NCI-H2171 treated with DMSO at 0.1 percent for 48 hours (cell line): ENCODE results near the gene JAZF1.
A peak's percentile ranks its signal among the peaks of the same experiment; 100 is the strongest.

Source experiments
- DNase-seq: peaks from one replicate; lab custom pipeline; 2025; lab: John Stamatoyannopoulos, UW

Gene JAZF1

DNA sequence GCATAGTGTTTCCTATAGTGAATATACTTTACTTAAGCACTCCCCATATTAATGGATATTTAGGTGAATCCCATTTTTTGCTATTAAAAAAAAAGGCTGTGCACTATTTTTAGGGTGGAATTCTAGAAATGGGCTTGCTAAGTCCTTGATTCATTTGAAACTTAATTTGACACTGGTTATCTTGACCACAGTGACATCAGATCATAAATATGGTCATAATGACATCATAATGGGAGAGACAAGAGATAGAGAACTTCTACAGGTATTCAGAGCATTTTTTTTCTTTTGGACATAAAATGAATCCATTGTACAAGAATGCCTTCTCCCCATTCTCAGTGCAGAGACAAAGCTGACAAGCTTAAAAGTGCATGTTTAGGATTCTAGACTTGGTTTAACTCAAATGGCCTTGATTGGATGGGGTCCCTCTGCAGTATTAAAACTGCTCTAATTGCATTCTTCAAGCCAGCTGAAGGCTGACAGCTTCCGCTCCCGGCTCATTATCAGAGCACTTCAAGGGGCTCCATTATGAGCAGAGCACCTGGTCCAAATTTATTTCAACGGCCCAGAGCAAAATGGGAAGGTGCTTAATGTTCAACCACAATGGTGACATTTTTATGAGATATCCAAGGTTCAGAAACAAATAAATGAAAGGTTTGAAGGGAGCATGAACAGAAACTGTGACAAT lies 104.8 kb downstream of the JAZF1 start:
- DNase-seq, result peak; percentile 36

DNA sequence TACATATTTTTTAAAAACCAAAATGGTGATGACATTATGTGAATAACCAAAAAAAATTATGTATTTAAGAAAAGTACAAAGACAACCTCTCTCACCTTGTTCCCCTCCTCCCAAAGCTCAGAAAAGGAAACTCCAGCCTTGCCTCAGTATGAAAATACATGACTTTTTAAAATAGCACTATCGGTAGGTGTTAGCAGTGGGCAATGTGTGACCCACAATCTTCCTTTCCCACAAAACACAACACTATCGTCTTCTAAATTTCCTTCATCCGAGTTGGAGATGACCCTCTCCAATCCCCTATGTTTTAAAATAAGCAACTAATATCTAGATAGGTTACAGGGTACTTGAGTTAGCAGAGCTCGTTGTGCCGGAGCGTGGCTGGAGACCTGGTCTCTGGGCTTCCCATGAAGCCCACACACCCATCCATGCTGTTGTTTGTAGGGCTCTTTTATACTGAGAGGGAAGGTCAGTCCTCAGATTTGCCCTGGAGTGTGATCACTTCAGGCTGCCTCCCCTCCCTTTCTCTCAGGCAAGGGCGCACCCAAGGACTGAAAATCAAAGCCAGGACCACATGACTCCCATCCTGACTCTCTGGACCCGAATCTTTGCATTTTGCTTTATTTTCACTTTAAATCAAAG lies 107.6 kb downstream of the JAZF1 start:
- no peak for DNase-seq

DNA sequence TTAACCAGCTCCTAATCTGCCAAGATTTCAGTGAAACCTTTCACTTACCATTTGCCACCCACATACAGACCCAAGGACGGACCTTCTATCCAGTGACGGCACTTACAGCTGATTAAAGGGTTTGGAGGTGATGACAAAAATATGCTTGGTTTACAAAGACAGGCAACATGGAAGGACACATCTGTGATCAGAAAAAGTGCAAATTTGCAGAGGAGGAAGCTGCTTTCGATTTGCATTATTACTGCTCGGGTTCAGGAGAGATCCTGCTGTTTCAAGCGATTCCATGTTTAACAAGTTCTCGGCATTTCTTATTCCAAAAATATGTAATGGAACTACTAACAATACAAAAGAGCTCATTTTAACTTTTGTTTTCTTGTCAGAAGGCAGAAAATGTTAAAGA lies 109.0 kb downstream of the JAZF1 start:
- no peak for DNase-seq

DNA sequence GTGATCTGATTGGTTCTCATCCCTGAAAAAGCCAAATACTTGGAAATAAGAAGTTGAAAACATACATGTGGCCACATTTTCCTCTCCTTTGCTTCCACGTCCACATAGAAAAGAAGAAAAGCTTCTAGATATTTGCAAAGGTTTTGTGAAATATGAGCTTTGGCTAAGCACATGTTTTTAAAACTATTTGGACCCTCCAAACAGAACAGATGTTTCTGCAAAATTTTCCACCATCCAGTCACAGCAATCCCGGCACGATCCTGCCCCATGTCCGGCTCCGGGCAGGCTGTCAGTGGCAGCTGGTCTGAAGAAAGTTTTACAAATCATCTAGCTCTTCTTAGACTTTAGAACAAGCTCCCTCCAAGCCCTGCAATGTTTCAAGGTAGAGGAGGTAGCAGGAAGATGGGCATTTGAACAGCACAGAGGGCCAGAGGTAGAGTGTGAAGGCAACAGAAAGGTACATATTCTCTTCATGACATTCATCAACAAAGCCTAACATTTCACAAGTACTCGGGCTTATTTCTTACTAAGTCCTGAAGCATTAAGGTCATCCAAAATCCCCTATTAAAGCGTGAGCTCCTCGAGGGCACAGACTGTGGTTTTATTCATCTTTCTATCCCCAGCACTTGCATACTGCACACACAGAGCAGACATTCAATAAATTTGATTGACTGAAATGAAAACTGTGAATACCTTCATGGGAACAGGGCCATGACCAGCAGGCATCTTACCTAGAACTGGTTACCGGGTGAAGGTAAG lies 110.1 kb downstream of the JAZF1 start:
- no peak for DNase-seq

DNA sequence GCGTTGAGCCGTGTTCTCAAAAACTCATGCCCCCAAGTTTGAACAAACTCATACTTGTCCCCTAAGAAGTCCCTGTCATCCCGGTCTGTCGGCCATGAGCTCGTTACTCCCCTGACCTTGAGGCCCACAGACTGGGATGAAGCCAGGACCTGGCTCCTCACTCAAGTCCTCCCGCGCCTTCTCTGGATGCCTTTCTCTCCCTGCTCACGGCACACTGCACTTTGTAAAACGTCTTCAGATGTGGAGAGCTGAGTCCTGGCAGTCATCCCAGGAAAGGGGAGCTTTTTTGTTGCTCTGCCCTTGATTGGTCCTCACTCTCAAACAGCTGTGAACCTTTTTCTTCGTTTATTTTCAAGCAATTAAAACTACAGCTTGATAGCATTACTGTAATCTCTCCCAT lies 110.8 kb downstream of the JAZF1 start:
- peak; percentile 76 for DNase-seq

DNA sequence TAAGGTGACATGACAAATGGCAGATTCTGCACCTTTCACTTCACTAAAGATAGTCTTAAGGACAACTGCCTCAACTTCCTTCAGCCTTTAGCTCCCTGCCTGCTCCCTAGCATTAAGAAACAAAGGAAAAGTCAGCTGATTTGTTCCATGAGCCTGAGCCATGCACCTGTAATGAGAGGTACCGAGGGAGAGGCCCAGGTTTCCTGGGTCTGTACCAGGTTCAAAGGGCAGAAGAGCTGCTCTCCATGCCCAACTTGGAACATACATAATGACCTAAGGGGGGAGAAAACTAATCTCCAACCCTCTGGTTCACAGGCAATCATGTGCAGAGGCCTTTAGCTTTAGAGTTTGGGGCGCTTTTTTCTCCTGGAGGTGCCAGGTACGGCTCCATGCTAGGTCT lies 111.2 kb downstream of the JAZF1 start:
- no peak for DNase-seq

DNA sequence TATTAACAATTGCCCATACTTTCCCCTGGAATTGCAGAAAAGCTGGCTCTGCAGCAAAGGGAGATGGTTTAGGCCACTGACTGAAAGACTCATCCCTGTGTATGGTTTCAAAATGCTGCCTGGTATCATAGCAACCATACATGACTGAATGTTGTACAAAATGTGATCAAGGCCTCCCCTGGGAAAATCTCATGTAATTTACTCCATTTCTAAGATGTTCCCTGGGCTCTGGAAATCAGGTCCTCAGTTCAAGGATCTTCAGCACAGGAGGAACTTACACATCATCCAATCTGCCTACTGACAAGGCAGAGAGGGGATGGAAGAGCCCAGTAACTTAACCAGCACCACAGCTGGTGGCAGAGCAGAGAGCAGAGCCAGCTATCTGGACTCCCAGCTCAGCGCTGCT lies 111.8 kb downstream of the JAZF1 start:
- DNase-seq, result peak; percentile 77

DNA sequence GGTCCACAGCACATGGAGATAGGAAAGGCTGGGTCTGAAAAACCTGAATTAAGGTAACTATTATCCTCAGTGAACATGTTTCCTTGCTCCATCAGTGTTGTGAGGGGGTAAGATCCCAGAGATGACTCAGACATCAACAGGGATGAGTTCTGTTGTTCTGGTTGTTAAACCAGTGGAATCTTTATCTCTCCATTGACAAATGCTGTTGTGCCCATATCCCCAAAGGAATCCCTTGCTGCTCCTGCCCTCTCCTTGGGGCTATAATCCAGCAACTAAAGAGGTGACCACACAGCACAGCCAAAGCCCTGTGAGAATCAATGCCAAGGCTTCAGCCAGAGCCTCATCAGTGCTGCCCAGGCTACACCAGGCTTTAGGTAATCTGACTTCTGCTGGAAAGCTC lies 113.4 kb downstream of the JAZF1 start:
- DNase-seq, result no peak

DNA sequence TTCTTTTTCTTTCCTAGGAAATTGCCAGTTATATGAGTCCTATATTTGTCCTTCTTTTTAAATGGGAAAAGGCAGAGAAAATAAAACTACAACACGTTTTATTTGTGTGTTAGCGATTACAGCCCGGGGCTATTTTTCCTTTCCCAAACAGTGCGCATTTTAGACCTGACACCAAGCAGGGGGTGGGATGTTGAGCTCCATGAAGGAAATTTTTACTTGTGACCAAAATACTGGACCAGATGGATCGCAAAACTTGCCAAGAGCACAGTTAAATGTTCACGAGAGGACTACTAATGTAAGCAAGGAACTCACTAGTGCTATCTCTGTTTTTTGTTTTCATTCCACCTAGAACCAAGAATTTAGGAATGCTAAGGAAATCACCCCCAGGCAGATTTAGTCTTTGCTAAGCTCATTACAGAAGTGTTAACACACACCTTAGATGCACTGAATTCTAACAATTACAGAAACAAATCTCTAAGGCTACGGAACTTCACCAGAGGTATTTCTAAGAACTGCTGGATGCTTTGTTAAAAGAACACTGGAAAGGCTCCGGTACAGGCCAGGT lies 114.8 kb downstream of the JAZF1 start:
- DNase-seq, result no peak

DNA sequence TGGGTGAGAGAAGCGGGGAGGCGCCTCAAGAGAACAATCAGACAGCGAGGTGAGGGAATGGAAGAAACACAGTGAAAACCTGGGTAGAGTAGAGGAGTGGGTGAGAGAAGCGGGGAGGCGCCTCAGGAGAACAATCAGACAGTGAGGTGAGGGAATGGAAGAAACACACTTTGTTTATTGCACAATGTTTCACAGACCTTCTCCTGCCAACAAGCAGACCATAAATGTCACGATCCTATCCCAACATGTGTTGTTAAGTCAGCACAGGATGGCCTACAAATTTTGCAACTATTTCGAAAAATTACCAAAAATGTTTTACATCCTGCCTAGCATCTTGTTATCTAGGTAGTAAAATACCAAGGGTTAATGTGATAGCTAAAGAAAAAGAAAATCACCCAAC lies 115.3 kb downstream of the JAZF1 start:
- DNase-seq, result no peak

DNA sequence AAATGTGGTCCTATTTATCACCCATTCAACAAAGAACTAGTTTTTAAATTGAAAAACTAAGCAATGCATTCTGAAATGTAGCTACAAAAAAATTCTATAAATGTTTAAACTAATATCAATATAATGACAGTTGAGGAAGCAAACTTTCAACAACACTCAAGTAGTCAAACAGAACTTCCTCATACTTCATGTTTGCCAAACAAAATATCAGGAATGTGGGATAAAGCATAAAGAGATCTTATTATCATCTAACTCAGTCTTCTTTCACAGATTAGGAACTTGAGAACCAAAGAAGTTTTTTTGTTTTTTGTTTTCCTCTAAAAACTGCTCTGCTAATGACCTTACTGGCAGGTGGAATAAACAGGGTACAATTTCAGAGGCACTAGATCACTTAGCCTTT lies 116.2 kb downstream of the JAZF1 start:
- no peak for DNase-seq

DNA sequence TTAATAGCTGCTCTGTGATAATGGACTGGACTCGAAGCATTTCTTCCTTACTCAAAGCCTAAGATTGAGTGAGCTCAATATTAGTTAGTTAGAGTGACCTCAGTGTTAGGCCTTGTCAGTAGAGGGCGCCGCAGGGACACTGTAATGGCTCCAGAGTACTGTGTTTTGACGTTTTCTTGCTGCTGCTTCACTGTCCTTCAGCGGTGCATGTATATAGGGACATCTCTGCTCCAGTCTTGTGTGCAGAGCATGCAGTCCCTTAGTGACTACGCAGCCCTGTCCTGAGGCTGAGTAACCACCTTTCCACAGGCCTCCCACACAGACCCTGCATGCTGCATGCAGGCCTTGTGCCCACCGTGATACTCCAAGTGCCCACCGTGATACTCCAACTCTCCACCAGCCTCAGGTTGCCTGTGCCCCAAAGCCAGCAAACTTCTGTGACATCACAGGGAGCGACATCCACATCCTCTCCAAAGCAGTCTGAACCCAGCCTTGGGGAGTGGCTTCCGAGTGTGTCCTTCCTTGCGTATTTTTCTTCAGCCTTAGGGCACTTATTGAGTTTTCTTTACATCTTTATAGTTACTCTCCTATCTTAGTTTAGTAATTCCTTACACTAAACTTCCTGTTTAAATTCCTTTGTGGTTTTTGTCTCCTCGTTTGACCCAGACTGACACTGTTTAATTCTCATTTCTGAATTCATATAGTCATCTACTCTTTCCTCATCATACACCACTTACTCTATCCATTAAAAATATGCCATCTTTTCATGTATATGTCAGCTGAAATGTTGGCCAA lies 118.2 kb downstream of the JAZF1 start:
- DNase-seq, result peak; percentile 63

DNA sequence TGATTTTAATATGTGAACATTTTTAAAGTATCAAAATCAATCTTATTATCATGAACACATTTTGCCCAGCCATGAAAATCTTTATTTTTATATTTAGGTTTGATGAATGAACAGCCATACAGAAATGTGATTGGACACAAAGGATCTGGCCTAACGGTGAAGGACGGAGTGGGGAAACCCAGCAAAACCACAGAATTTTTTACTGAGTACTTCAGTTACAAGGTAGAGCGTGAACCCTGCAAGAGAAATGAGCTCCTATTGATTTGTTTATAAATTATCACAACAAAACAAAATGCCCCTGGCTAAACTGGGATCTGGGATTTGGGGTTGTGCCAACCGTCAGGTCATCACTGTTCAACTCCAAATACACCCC lies 118.8 kb downstream of the JAZF1 start:
- no peak for DNase-seq

DNA sequence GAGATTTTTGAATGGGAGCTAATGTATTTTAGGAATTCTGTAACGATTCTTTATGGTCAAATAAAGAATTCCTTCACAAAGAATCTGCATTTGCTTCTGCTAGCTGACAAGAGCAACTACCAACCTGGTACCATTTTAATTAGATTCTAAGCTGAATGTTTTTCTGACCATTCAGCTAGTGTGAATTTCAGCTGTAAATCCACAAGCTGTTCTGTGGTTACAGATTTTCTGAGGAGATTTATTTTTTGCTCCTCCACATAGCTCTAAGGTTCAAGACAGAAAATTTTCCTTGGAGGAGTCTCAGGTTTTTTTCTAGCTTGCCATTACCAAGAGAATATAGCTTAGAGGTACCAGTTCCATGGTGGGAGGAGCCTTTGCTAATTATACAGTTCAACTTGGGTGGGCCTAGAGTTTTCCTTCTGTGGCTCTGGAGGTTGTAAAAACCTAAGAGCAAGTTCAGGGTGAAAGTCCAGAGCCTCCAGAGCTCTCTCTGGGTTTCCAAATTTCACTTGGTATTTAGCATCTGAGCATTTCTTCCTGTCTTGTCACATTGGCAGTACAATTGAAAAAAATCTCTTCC lies 120.1 kb downstream of the JAZF1 start:
- DNase-seq, result no peak

DNA sequence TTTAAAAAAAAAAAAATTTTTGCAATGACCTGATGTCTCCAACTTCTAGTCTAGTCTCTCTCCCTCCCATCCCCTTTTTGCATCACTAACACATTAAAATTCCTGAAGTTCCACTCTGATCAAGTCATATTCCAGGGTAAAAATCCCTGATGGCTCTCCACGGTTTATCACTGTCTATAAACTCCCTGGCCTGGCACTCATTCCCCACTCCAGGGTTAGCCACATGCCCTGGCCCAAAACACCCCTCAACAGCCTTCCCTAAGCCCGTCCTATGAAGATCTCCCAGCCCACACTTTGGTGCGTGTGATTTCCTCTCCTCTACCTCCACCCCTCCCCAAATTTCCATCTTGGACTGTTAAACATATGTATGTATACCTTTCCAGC lies 125.4 kb downstream of the JAZF1 start:
- DNase-seq, result no peak

DNA sequence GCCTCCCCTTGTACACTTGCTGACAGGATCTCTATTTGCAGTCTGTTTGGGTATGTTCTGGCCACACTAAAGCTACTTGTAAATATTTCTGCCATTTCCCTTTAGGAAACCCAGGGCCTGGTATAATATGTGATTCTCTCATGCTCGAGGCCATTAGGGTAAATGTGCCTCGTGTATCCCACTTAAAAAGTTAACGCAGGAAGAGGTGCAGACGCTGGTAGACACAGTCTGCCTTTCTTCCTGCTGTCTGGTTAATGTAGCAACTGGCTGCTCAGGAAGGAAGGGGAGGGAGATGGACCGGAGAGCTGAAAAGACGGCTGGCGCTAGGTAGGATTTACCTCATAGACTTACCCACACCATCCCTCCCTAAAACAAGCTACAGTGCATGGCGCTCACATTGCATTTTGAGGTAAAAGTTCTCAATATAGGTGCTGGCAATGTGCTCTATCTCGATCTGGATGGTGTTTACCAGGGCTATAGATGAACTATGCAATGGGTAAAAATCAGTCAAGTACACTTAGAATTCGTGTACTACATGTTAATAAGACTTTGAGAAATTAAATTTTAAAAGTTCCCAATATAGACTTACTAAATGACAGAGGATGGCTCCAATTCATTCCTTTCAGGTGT lies 125.9 kb downstream of the JAZF1 start:
- no peak for DNase-seq

DNA sequence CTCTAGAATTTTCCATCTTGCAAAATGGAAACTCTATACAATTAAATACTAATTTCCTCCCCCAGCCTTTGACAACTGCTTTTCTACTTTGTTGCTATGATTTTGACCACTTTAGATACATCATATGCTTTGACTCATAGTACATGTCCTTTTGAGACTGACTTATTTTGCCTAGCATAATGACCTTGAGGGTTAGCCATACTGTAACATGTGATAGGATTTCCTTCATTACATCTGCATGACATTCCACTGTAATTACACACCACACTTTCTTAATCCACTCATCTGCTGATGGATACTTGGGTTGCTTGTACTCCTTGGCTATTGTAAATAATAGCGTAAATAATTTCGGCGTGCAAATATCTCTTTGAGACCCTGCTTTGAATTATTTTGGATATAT lies 127.7 kb downstream of the JAZF1 start:
- DNase-seq, result no peak

DNA sequence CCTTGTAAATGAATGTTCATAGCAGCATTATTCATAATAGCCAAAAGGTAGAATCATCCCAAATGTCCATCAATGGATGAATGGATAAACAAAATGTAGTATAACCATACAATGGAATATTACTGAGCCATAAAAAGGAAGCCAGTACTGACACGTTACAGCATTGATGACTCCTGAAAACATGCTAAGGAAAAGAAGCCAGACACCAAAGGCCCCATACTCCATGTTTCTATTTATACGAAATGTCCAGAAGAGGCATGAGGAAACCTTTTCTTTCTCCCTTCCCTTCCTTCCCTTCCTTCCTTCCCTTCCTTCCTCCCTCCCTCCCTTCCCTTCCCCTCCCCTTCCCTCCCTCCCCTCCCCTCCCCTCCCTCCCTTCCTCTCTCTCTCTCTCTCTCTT lies 131.9 kb downstream of the JAZF1 start:
- DNase-seq, result no peak

DNA sequence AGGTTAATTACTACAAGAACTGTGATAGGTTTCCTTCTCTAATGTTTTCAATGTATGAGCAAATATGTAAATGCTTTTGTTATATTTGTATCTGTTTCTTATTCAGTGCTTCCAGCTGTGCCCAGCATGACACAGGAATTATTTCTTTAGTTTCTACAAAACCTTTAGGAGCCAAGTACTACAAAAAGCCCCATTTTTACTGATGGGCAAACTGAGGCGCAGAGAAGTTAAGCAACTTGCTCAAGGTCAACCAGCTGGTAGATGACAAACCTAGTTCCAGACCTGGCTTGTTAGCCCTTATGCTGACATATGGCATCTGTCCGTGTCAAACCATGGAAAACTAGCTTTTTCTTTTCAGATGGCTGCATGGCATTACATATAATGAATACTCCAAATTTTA lies 134.6 kb downstream of the JAZF1 start:
- DNase-seq, result no peak

DNA sequence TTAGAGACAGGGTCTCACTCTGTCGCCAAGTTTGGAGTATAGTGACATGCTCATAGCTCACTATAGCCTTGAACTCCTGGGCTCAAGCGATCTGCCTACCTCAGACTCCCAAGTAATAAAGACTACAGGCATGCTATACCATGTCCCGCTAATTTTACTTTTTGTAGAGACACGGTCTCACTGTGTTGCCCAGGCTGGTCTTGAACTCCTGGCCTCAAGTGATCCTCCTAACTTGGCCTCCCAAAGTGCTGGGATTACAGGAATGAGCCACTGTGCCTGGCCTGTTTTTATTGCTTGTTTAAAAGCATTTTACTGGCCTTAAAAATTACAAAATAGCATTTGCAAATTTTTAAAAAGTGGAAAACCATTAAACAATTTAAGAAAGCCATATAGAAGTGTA lies 135.0 kb downstream of the JAZF1 start:
- no peak for DNase-seq

DNA sequence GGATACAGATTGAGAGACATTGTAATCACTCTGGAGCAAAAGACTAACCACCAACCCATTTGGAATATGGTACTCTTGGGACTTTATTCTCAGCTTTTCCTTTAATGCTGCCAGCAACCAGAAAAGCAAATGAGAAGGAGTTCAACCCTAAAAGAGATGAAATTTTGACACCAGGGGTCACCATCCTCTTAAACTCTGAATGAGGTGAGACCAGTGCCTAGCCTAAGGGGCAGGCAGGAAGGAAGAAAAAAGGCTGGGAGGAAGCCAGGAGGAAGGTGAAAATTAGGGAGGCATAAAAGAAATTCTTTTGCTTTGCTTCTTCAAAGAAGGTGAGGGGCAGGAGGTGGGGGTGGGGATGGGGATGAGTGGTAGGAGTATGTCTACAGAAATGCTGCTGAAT lies 135.8 kb downstream of the JAZF1 start:
- DNase-seq, result no peak

DNA sequence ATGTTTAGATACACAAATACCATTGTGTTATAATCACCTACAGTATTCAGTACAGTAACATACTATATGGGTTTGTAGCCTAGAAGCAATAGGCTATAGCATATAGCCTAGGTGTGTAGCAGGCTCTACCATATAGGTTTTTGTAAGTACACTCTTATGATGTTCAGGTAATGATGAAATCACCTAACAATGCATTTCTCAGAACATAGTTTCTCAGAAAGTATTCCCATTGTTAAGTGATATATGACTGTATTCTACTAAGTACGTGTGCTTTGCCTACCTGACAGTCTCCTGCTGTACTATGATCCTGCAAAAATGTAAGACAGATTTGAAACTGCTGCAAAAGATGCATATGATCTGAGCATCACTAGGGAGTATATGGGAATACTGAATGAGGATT lies 137.9 kb downstream of the JAZF1 start:
- no peak for DNase-seq
